ENCODE data around the gene ZNF214.

DNA sequence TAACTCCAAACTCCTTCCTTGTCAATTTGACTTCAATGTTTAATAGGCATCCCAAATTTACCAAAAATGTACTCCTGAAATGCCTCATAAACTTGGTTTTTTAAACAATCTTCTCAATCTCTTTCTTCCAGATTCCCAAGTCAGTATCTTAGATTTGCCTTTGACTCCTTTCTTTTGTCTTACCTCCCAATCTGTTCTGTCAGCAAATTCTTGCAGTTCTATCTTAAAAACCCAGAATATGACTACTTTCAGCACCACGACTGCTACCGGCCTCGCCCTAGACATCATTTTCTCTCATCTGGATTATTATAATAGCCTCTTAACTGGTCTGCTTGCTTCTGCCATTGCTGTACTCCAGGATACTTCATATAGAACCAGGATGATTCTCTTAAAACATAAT is 8.0 kb upstream of the ZNF214 start:
- TF ChIP-seq CTCF (IDR thresholded peaks at IDR 0.05), result no peak
- TF ChIP-seq POLR2A (IDR thresholded peaks at IDR 0.05), result no peak

All from right lobe of liver (tissue), 4 donors.